Neural cell (in vitro differentiated cells): ENCODE measurements around the gene VHLL. TPM values are rescaled to one million over a fixed set of nuclear protein-coding genes. Genes with fewer than 3 reads are reported as not detected.
"Not testable (repeated sequence)": the region's sequence is repeated elsewhere in the genome, so short reads cannot be mapped to it uniquely, and the experiment has no call there.

Experiments
- H2AFZ ChIP-seq: fragments of 200-600, 300-800 bp; sonication (generic), shearing (Covaris generic); 2 replicates; pipeline ENCODE4 v1.6.0; 2014; ENCODE audit warnings: low read depth, mild to moderate bottlenecking, antibody characterized with exemption, low read length, moderate library complexity
- H3F3A ChIP-seq: fragments of 200-600 bp; shearing (Covaris generic); 2 replicates; pipeline ENCODE4 v1.6.1; 2016; ENCODE audit warnings: mild to moderate bottlenecking, moderate library complexity, mixed read lengths, antibody characterized with exemption, low read length; ENCODE audit not compliant: insufficient read depth, poor library complexity, severe bottlenecking
- H3K27ac ChIP-seq: fragments of 200-600, 300-800 bp; sonication (generic), shearing (Covaris generic); 2 replicates; pipeline ENCODE4 v1.5.1; 2014; ENCODE audit warnings: mild to moderate bottlenecking, low read length, moderate library complexity
- H3K27me3 ChIP-seq: fragments of 300-800, 200-600 bp; sonication (generic), shearing (Covaris generic); 2 replicates; pipeline ENCODE4 v1.6.0; 2014; ENCODE audit warnings: mild to moderate bottlenecking, low read depth, low read length, moderate library complexity; ENCODE audit not compliant: insufficient read depth
- H3K36me3 ChIP-seq: fragments of 300-800, 200-600 bp; sonication (generic), shearing (Covaris generic); 2 replicates; pipeline ENCODE4 v1.5.1; 2014; ENCODE audit warnings: mild to moderate bottlenecking, antibody characterized with exemption, low read length, moderate library complexity; ENCODE audit not compliant: insufficient read depth
- H3K4me2 ChIP-seq: fragments of 300-800, 200-600 bp; sonication (generic), shearing (Covaris generic); 2 replicates; pipeline ENCODE4 v1.6.0; 2014; ENCODE audit warnings: mild to moderate bottlenecking, low read length
- H3K4me3 ChIP-seq: fragments of 300-800, 200-600 bp; sonication (generic), shearing (Covaris generic); 2 replicates; pipeline ENCODE4 v1.5.1; 2014; ENCODE audit warnings: mild to moderate bottlenecking, low read length, moderate library complexity
- H3K79me2 ChIP-seq: fragments of 200-600 bp; shearing (Covaris generic); replicated peaks from 2 replicates; pipeline ENCODE4 v1.6.0; 2014; ENCODE audit warnings: mild to moderate bottlenecking, low read length, moderate library complexity; ENCODE audit not compliant: insufficient read depth
- H3K9ac ChIP-seq: fragments of 300-800, 200-600 bp; sonication (generic), shearing (Covaris generic); 2 replicates; pipeline ENCODE4 v1.6.1; 2016; ENCODE audit warnings: mild to moderate bottlenecking, low read length, mixed read lengths
- H3K9me2 ChIP-seq: fragments of 200-600 bp; shearing (Covaris generic); 2 replicates; pipeline ENCODE4 v1.6.1; 2016; ENCODE audit warnings: mild to moderate bottlenecking, low read length, mixed read lengths; ENCODE audit not compliant: insufficient read depth
- H3K9me3 ChIP-seq: fragments of 200-600, 300-800 bp; sonication (generic), shearing (Covaris generic); 2 replicates; pipeline ENCODE4 v1.6.1; 2016; ENCODE audit warnings: mild to moderate bottlenecking, mixed run types, low read length, moderate library complexity, mixed read lengths
- H4K20me1 ChIP-seq: fragments of 200-600 bp; shearing (Covaris generic); 2 replicates; pipeline ENCODE4 v1.6.1; 2016; ENCODE audit warnings: mild to moderate bottlenecking, mixed run types; ENCODE audit not compliant: insufficient read depth
- CTCF ChIP-seq: fragments of 450-650 bp; IDR thresholded peaks from 2 replicates; pipeline ENCODE4 v1.5.1; 2014; ENCODE audit warnings: antibody characterized with exemption, mild to moderate bottlenecking, moderate library complexity; ENCODE audit not compliant: poor library complexity, severe bottlenecking
- EP300 ChIP-seq: fragments of 450-650 bp; conservative IDR thresholded peaks from 2 replicates; pipeline ENCODE4 v1.6.1; 2014; ENCODE audit warnings: antibody characterized with exemption, mild to moderate bottlenecking, moderate library complexity; ENCODE audit not compliant: poor library complexity, severe bottlenecking
- EZH2 ChIP-seq: fragments of 200-600, 300-800 bp; shearing (Covaris generic), sonication (generic); IDR thresholded peaks from 2 replicates; pipeline ENCODE4 v1.6.1; 2014; ENCODE audit warnings: antibody characterized with exemption, low read length, borderline replicate concordance, mild to moderate bottlenecking; ENCODE audit not compliant: insufficient read depth, poor library complexity, severe bottlenecking
- MXI1 ChIP-seq: fragments of 450-650 bp; conservative IDR thresholded peaks from 2 replicates; pipeline ENCODE4 v1.6.1; 2014; ENCODE audit warnings: antibody characterized with exemption, mild to moderate bottlenecking; ENCODE audit not compliant: poor library complexity, severe bottlenecking
- POLR2AphosphoS5 ChIP-seq: IDR thresholded peaks from 2 replicates; pipeline ENCODE4 v1.6.1; 2012
- RAD21 ChIP-seq: fragments of 450-650 bp; conservative IDR thresholded peaks from 2 replicates; pipeline ENCODE4 v1.6.1; 2014; ENCODE audit warnings: antibody characterized with exemption, mild to moderate bottlenecking, moderate library complexity
- REST ChIP-seq: IDR thresholded peaks from 2 replicates; pipeline ENCODE4 v1.6.1; 2012; ENCODE audit warnings: borderline replicate concordance
- SMC3 ChIP-seq: fragments of 450-650 bp; conservative IDR thresholded peaks from 2 replicates; pipeline ENCODE4 v1.6.1; 2014; ENCODE audit warnings: antibody characterized with exemption, mild to moderate bottlenecking, moderate library complexity; ENCODE audit not compliant: poor library complexity
- TAF1 ChIP-seq: IDR thresholded peaks from 2 replicates; pipeline ENCODE4 v1.6.1; 2012; ENCODE audit warnings: low read depth
- polyA plus RNA-seq: library from polyadenylated mRNA; depleted of rRNA; stranded (reverse); fragments of >200 nt; gene quantifications from 2 replicates; pipeline ENCODE4 v1.2.3, GENCODE V29; 2014

The VHLL gene
- polyA plus RNA-seq, 1 donor from 2014 or later = 1.8 TPM

GRCh38 chr1:156346636-156347035 lies 47.5 kb upstream of the VHLL start:
- no peak overlapping the region for H3K4me2 ChIP-seq
- TF ChIP-seq EZH2 (no peak), SMC3 (no peak), EP300 (no peak), MXI1 (no peak), REST (no peak), POLR2AphosphoS5 (no peak), RAD21 (no peak), TAF1 (no peak), CTCF (no peak)
- H3K9me3 ChIP-seq = no peaks in the 10 kb centered on the region
- H4K20me1 ChIP-seq = no peaks in the 10 kb centered on the region
- no peaks in the 10 kb centered on the region for H3K79me2 ChIP-seq
- no peak overlapping the region for H3K9ac ChIP-seq
- H3K27me3 ChIP-seq = no peaks in the 10 kb centered on the region
- H3K36me3 ChIP-seq = no peaks in the 10 kb centered on the region
- H2AFZ ChIP-seq = no peak overlapping the region
- no peak overlapping the region for H3K4me3 ChIP-seq
- no peaks in the 10 kb centered on the region for H3F3A ChIP-seq
- H3K27ac ChIP-seq = no peak overlapping the region
- H3K9me2 ChIP-seq = no peaks in the 10 kb centered on the region

- not testable (repeated sequence) for H3K9me3 ChIP-seq, H2AFZ ChIP-seq, H3K4me2 ChIP-seq, H3F3A ChIP-seq, H3K9me2 ChIP-seq, H3K27me3 ChIP-seq, H3K27ac ChIP-seq, H4K20me1 ChIP-seq, H3K9ac ChIP-seq, H3K79me2 ChIP-seq, H3K4me3 ChIP-seq, H3K36me3 ChIP-seq
Observed at GRCh38 chr1:156346035-156346434, 46.9 kb upstream of the VHLL start.

GRCh38 chr1:156344409-156344808 lies 45.3 kb upstream of the VHLL start:
- H3K9me3 ChIP-seq = no peaks in the 10 kb centered on the region
- no peaks in the 10 kb centered on the region for H3K9me2 ChIP-seq
- no peaks in the 10 kb centered on the region for H3F3A ChIP-seq
- no peaks in the 10 kb centered on the region for H3K27me3 ChIP-seq
- H3K4me3 ChIP-seq = no peak overlapping the region
- no peaks in the 10 kb centered on the region for H4K20me1 ChIP-seq
- no peak overlapping the region for H3K4me2 ChIP-seq
- no peak overlapping the region for H3K9ac ChIP-seq
- H3K36me3 ChIP-seq = no peaks in the 10 kb centered on the region
- TF ChIP-seq SMC3 = no peak
- TF ChIP-seq MXI1 = no peak
- no peak for TF ChIP-seq CTCF
- TF ChIP-seq EZH2 = no peak
- TF ChIP-seq REST = no peak
- no peak for TF ChIP-seq RAD21
- no peak for TF ChIP-seq TAF1
- no peak for TF ChIP-seq EP300
- no peak for TF ChIP-seq POLR2AphosphoS5
- no peak overlapping the region for H2AFZ ChIP-seq
- no peaks in the 10 kb centered on the region for H3K79me2 ChIP-seq
- no peak overlapping the region for H3K27ac ChIP-seq
